Measurements from ENCODE around the gene POFUT2.

POFUT2 gene

DNA sequence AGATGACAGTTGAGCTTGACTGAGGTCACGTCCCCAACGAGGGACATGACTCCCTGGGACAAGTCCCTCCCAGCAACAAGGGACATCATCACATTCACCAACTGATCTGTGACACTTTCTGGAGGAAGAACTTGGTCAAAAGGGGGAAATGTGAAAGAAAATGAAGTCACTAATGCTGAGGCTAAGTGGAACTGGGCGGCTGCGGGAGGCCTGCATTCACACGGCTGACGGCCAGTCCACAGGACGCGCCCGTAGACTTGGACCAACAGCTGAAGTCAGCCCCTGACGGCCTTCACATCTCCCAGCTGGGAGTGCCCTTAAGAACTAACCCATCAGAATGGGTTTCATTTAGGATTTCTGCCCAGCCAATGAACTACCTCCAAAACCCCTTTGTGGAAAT is 26.6 kb downstream of the POFUT2 start:
- DNase-seq = no peak

DNA sequence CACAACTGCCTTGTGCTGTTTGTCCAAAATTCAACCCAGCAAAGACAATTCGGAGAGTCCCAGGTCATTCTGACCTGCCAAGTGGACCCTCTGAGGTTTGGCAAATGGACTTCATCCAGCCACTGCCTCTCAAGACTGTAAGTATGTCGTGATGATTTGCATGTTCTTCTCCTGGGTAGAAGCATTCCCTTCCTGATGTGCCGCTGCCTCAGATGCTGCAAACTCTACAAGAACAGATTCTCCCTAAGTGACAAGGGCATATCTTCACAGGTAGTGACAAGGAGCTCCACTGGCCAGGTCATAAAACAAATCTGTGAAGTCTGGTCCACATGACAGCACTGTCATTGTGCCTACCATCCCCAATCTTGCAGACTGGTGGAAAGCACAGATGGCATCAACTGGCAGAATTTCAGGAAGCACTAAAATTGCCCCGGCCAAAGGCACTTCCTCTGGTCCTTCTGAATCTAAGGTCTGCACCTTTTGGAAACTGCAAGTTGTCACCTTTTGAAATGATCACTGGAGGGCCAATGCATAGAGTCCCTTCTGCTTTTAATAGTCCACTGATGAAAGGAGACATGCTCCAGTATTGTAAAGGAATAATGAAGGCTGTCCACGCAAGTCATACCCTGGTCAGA is 27.4 kb downstream of the POFUT2 start:
- DNase-seq = no peak

DNA sequence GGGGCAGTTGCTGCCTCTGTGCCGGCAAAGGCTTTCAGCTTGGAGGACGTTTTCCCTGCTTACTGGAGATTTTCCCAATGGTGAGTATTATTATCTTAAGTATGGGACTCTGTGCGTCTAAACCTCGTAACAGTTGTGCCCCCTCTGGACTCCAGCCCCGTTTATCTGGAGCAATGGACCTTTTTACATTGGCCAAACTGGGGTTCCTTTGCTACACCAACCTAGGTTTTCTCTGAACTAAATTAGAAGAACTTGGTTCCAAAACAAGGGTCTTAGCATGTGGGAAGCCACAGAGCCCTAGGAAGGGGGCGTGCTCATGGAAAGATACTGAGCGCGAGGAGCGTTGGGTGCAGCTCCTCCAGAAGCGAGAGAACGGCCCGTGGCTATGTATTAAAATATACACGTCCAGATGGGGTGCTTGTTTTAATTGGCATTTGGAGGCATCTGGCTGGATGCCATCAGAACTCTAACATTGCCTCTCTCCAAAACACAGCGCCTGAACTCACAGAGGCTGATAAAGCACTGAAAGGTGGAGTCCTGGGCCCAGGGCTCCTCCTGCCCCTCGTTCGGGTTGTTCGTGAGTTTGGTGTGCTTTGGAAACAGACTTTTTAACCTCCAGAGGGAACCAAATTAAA is 28.4 kb downstream of the POFUT2 start:
- no peak for DNase-seq

GRCh38 chr21:45258466-45258865 is 29.2 kb downstream of the POFUT2 start:
- no peak for DNase-seq

GRCh38 chr21:45257673-45258341 is 29.9 kb downstream of the POFUT2 start:
- no peak for DNase-seq

DNA sequence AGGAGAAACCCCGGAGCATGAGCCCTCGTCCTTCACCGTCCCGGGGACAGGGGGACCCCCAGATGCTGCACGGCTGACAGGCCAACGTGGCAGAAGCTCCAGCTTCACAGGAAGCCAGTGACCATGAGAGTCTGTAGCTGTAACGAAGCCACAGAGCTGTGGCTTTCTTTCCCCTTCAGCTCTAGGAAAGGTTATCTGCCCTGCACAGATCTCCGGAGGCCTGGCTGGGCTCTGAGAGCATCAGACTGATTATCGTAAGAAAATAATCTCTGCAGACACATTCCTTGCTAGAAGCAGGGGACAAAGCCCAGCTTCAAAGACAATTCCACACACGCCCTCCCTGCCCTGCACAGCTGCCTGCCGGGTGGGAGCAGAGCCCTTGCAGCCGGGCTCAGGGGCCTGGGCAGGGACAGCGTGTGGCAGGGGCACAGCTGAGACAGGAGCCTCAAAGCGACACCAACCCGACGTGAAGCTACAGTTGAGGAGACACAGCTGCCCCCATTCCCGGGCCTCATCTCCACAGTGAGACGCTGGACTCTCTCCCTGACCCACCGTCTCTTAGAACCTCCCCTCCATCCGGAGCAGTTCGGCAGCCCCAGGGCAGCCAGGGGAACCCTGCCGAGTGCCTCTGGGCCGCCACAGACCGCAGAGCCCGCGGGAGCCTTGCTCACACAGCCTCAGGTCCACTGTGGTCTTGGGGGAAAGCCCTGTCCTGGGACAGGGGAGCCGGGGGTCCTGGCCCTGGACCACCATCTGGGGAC is 30.6 kb downstream of the POFUT2 start:
- no peak for DNase-seq

GRCh38 chr21:45256021-45256911 is 31.4 kb downstream of the POFUT2 start:
- no peak for DNase-seq

- no peak for DNase-seq
These were observed 32.2 kb downstream of the POFUT2 start for GRCh38 chr21:45255381-45256020.

- DNase-seq = no peak
These were observed 33.2 kb downstream of the POFUT2 start for GRCh38 chr21:45254460-45254930.

- DNase-seq = no peak
These were observed 33.8 kb downstream of the POFUT2 start for GRCh38 chr21:45253633-45254459.

GRCh38 chr21:45253180-45253579 is 34.5 kb downstream of the POFUT2 start:
- no peak for DNase-seq

- no peak for DNase-seq
These were observed 35.2 kb downstream of the POFUT2 start for GRCh38 chr21:45252448-45252925.

GRCh38 chr21:45251635-45252447 is 35.9 kb downstream of the POFUT2 start:
- DNase-seq = no peak

- no peak for DNase-seq
These were observed 36.6 kb downstream of the POFUT2 start for GRCh38 chr21:45250914-45251634.

GRCh38 chr21:45250272-45250671 is 37.4 kb downstream of the POFUT2 start:
- no peak for DNase-seq

GRCh38 chr21:45249626-45250025 is 38.1 kb downstream of the POFUT2 start:
- no peak for DNase-seq

- DNase-seq = peak; percentile 75
These were observed 38.8 kb downstream of the POFUT2 start for GRCh38 chr21:45248893-45249381.

DNA sequence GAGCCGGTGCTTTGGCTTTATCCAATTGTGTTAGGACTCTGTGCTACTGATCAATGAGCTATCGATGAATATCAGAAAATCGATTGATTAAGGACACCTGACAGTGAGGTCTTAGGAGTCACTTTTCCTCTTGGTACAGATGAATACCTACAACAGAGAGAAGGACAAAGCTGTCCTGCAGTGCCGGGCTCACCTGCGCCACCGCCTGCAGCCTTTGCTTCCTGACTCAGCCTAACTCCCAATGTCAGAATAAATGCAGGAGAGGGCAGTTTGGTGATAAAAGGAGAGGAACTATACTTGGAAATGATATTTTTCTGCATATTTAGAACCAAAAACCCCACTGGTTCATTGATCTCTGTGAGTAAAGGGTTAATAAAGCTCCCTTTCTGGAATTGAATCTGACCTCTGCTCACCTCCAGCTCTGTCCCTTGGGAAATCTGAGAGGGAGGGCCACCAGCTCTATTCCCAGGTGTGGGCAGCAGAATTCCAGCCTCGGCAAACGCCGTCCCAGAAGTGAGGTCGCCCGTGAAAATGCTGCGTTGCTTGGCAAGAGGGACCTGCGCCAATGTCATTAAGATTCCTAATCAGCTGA is 39.3 kb downstream of the POFUT2 start:
- DNase-seq = no peak

Data from NCI-H1105 treated with DMSO at 0.1 percent for 48 hours (cell line).